ENCODE results near the gene OR8B3. TPM values are rescaled to one million over a fixed set of nuclear protein-coding genes. Genes with fewer than 3 reads are reported as not detected.

OR8B3 gene, protein sequence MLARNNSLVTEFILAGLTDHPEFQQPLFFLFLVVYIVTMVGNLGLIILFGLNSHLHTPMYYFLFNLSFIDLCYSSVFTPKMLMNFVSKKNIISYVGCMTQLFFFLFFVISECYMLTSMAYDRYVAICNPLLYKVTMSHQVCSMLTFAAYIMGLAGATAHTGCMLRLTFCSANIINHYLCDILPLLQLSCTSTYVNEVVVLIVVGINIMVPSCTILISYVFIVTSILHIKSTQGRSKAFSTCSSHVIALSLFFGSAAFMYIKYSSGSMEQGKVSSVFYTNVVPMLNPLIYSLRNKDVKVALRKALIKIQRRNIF
- not detected for total RNA-seq
- not detected for polyA plus RNA-seq

DNA sequence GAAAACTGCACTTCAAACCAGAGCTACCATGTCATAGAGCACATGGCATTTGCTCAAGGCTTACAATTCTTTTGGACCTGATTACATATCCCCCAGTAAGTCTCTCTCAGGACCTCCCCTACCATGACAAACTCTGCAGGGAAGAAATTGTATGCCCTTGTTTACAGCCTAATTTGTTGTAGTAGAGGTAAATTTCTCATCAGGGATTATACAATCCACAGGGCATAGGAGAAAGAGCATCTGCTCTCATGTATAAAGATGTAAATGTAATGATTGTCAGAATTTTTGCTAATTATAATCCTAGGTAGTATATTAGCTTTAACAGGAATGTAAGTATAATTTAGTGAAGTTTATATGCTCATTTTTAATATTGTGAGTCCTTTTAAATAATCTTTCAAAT lies at the start of gene OR8B3:
OR8B3 (minus strand) TSS at position 101 of the 400 bp plus-strand sequence. CDS start 1,673 bp downstream, outside the sequence.
- H3K27me3 ChIP-seq = no peaks in the 10 kb centered on the region
- H3K36me3 ChIP-seq = no peaks in the 10 kb centered on the region
- TF ChIP-seq POLR2AphosphoS5 (IDR thresholded peaks at IDR 0.05) (no peak), EP300 (IDR thresholded peaks at IDR 0.05) (no peak), POLR2A (IDR thresholded peaks at IDR 0.05) (no peak)
- TF ChIP-seq, protein P1, sequence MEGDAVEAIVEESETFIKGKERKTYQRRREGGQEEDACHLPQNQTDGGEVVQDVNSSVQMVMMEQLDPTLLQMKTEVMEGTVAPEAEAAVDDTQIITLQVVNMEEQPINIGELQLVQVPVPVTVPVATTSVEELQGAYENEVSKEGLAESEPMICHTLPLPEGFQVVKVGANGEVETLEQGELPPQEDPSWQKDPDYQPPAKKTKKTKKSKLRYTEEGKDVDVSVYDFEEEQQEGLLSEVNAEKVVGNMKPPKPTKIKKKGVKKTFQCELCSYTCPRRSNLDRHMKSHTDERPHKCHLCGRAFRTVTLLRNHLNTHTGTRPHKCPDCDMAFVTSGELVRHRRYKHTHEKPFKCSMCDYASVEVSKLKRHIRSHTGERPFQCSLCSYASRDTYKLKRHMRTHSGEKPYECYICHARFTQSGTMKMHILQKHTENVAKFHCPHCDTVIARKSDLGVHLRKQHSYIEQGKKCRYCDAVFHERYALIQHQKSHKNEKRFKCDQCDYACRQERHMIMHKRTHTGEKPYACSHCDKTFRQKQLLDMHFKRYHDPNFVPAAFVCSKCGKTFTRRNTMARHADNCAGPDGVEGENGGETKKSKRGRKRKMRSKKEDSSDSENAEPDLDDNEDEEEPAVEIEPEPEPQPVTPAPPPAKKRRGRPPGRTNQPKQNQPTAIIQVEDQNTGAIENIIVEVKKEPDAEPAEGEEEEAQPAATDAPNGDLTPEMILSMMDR (IDR thresholded peaks at IDR 0.05) = no peak
- intact Hi-C loops (cut with DNase I) = no loop called here
- no peaks in the 10 kb centered on the region for H3K4me1 ChIP-seq
- H3K4me3 ChIP-seq = no peak within 1 kb of the TSS
- no peak within 1 kb of the TSS for H3K27ac ChIP-seq
- H3K9me3 ChIP-seq = no peaks in the 10 kb centered on the region
- no peak for DNase-seq

DNA sequence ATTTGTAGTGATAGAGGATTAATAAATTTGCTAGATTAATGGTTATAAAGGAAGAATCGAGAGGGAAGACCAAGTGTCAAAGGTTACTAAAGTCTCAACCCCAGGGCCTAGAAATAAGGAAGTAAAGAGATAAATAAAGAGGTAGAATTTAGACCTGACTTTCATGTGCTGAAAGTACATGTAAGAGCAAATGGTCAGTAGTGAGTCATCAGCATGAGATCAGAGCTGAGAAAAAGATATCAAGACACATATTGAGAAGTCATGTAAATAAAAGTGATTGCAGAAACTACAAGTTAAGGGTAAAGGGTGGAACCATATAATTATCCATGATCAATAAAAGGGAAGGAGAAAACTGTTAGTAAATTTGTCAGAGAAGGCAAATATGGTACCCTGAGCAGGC lies 48.1 kb upstream of the OR8B3 start:
- TF ChIP-seq POLR2AphosphoS5 (IDR thresholded peaks at IDR 0.05) (no peak), POLR2A (IDR thresholded peaks at IDR 0.05) (no peak), EP300 (IDR thresholded peaks at IDR 0.05) (no peak)
- TF ChIP-seq, protein P1 (IDR thresholded peaks at IDR 0.05) = no peak
- Histone ChIP-seq H3K36me3 (no peaks in the 10 kb centered on the region), H3K4me3 (no peak overlapping the region), H3K27ac (no peak overlapping the region), H3K9me3 (peaks cover 0 to 2% (median 0%) of the 10 kb centered on the region in 4 donors), H3K27me3 (no peaks in the 10 kb centered on the region), H3K4me1 (no peaks in the 10 kb centered on the region)
- DNase-seq = no peak
- intact Hi-C loops (cut with DNase I) = no loop called here
- WGBS, 2 donors = 32 to 75% methylated on average over 1 of the region's 1 CpG

DNA sequence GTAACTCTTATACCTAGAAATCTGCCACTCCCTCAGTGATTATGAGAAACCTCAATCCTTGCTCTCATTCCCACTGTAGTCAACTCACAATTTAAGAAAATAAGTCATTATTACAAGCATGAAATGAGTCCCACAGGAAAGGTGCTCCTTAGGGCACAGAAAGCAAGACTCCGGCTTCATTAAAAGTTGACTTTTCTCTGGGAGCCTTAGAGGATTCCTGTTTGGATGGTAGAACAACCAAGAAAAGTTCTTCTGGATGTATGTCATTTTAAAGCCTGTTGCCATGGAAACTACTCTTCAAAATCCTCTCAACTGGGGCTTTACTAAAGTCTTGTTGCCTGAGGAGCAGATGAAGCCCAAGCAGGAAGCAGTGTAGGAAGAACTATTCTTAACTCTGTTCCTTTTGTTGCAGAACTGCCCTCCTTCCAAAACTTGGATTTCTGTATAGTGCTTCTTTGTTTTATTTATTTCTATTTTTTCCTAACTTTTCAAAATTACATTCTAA lies 46.9 kb upstream of the OR8B3 start, which contains the start of gene OR8B8:
OR8B8 (minus strand) TSS at position 51 of the 505 bp plus-strand sequence. CDS start 4,611 bp downstream, outside the sequence.
- H3K4me1 ChIP-seq = no peaks in the 10 kb centered on the region
- intact Hi-C loops (cut with DNase I) = no loop called here
- TF ChIP-seq, protein P1 (IDR thresholded peaks at IDR 0.05) = no peak
- TF ChIP-seq POLR2AphosphoS5 (IDR thresholded peaks at IDR 0.05) (no peak), EP300 (IDR thresholded peaks at IDR 0.05) (no peak), POLR2A (IDR thresholded peaks at IDR 0.05) (no peak)
- no peaks in the 10 kb centered on the region for H3K36me3 ChIP-seq
- WGBS, 2 donors = 94 to 95% methylated on average over 1 of the region's 1 CpG
- H3K27ac ChIP-seq = no peak within 1 kb of the TSS
- H3K27me3 ChIP-seq = no peaks in the 10 kb centered on the region
- peaks cover 0 to 2% (median 0%) of the 10 kb centered on the region in 4 donors for H3K9me3 ChIP-seq
- DNase-seq = no peak
- H3K4me3 ChIP-seq = no peak within 1 kb of the TSS

DNA sequence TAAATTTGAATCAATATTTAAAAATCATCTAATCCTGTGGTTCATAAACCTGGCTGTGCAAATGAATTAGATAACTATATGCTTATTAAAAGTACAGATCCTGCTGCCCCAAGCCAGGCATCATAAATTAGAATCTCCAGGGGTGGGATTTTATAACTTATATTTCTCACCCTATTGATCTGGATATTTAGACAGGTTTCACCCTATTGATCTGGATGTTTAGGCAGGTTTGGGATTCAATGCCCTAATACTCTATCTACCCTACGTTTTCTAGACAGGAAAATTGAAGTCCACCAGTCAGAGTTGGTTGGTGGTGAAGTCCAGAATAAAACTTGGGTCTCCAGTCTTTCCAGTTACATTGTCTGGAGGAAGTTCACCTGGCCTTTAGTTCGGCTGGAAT lies 44.0 kb upstream of the OR8B3 start:
- no peaks in the 10 kb centered on the region for H3K4me1 ChIP-seq
- intact Hi-C loops (cut with DNase I) = no loop called here
- H3K27ac ChIP-seq = no peak overlapping the region
- DNase-seq = no peak
- H3K36me3 ChIP-seq = no peaks in the 10 kb centered on the region
- peaks cover 0 to 2% (median 0%) of the 10 kb centered on the region in 4 donors for H3K9me3 ChIP-seq
- WGBS, 2 donors = 41 to 72% methylated on average over 2 of the region's 2 CpGs
- TF ChIP-seq EP300 (IDR thresholded peaks at IDR 0.05) = no peak
- TF ChIP-seq, protein P1 (IDR thresholded peaks at IDR 0.05) = no peak
- no peak for TF ChIP-seq POLR2AphosphoS5 (IDR thresholded peaks at IDR 0.05)
- TF ChIP-seq POLR2A (IDR thresholded peaks at IDR 0.05) = no peak
- H3K4me3 ChIP-seq = no peak overlapping the region
- H3K27me3 ChIP-seq = no peaks in the 10 kb centered on the region

Measured in sigmoid colon (tissue), 7 donors.